Esophagus muscularis mucosa (tissue), 4 donors: Measurements from ENCODE around the gene TAS1R2. TPM values are rescaled to one million over a fixed set of nuclear protein-coding genes. Genes with fewer than 3 reads are reported as not detected.
A peak's percentile ranks its signal among the peaks of the same experiment; 100 is the strongest.

ENCODE experiments used
- DNase-seq: peaks from one replicate; pipeline ENCODE4 v3.0.0-alpha.2; 2017; ENCODE audit errors: extremely low spot score
- H3K27ac ChIP-seq, 4 donors: fragments of 200-600 bp; sonication (generic); replicated peaks in 1 of 4; 1 replicate in 3 of 4; 2 replicates in 1 of 4; pipeline ENCODE4 v1.5.1; 2016 to 2019; ENCODE audit warnings: mild to moderate bottlenecking in 1 of 4
- H3K27me3 ChIP-seq, 4 donors: fragments of 200-600 bp; sonication (generic); one replicate each; pipeline versions ENCODE4 v1.5.1 to v1.6.0; 2016 to 2019
- H3K36me3 ChIP-seq, 4 donors: fragments of 200-600 bp; sonication (generic); one replicate each; pipeline ENCODE4 v1.5.1; 2016 to 2019
- H3K4me1 ChIP-seq, 4 donors: fragments of 200-600 bp; sonication (generic); one replicate each; pipeline ENCODE4 v1.5.1; 2016 to 2019
- H3K4me3 ChIP-seq, 4 donors: fragments of 200-600 bp; sonication (generic); 1 replicate in 2 of 4; 2 replicates in 2 of 4; pipeline ENCODE4 v1.5.1; 2016 to 2019; ENCODE audit warnings: mild to moderate bottlenecking in 4 of 4, moderate library complexity in 1 of 4
- H3K9me3 ChIP-seq, 4 donors: fragments of 200-600 bp; sonication (generic); 1 replicate in 3 of 4; 2 replicates in 1 of 4; pipeline ENCODE4 v1.5.1; 2016 to 2019
- CTCF ChIP-seq, 3 experiments: fragments of 200-600 bp in 2 of 3; fragments of 450-650 bp in 1 of 3; sonication (generic) in 2 of 3; IDR thresholded peaks; one replicate each; pipeline ENCODE4 v1.5.1; 2017 to 2019; ENCODE audit warnings: antibody characterized with exemption in 3 of 3, mild to moderate bottlenecking in 2 of 3, moderate library complexity in 1 of 3
- EP300 ChIP-seq: sonication (generic); formaldehyde crosslinking; IDR thresholded peaks from one replicate; pipeline ENCODE4 v1.6.1; 2017; ENCODE audit warnings: antibody characterized with exemption
- POLR2A ChIP-seq: fragments of 450-650 bp; IDR thresholded peaks from one replicate; pipeline ENCODE4 v1.6.1; 2017; ENCODE audit warnings: antibody characterized with exemption, moderate library complexity, mild to moderate bottlenecking, low read depth
- POLR2AphosphoS5 ChIP-seq, 2 donors: sonication (generic); formaldehyde crosslinking; IDR thresholded peaks; one replicate each; pipeline ENCODE4 v1.6.1; 2017; ENCODE audit warnings: antibody characterized with exemption in 2 of 2
- WGBS: methylation state at CpG from one replicate; pipeline ENCODE4 v1.1.5; 2018; 5-methylcytosine and 5-hydroxymethylcytosine counted together
- intact Hi-C: fragments of 100-400 bp; cut with DNase I; formaldehyde crosslinking; loops from one replicate; pipeline ENCODE4 v1.15.1; 2023
- total RNA-seq, 4 donors: library from RNA; depleted of rRNA; stranded (reverse); fragments of >200 nt; gene quantifications; one replicate each; pipeline versions ENCODE4 v1.1.0 to v1.2.1, GENCODE V29; 2016

The TAS1R2 gene
- total RNA-seq, 4 donors from 2014 or later: not detected

- no peak for DNase-seq
- WGBS: 90% methylated on average over 7 of the region's 7 CpGs
- no peaks in the 10 kb centered on the region for H3K27me3 ChIP-seq
- peaks cover 0 to 26% (median 15%) of the 10 kb centered on the region in 4 donors for H3K36me3 ChIP-seq
- H3K9me3 ChIP-seq: no peaks in the 10 kb centered on the region
- intact Hi-C loops: no loop called here
- peaks cover 10 to 30% (median 20%) of the 10 kb centered on the region in 4 donors for H3K4me1 ChIP-seq
- peak overlapping the region in 3 of 4 donors; percentile 43 to 64 (median 48) for H3K27ac ChIP-seq
- H3K4me3 ChIP-seq: no peak overlapping the region
- TF ChIP-seq POLR2AphosphoS5 (IDR thresholded peaks at IDR 0.05) (no peak), CTCF (IDR thresholded peaks at IDR 0.05) (no peak), POLR2A (no peak), EP300 (no peak)
Observed at GRCh38 chr1:18891426-18891780, 31.9 kb upstream of the TAS1R2 start.

- 74% methylated on average over 6 of the region's 6 CpGs for whole genome bisulfite sequencing
- H3K4me1 ChIP-seq: peaks cover 10 to 30% (median 20%) of the 10 kb centered on the region in 4 donors
- intact Hi-C loops: no loop called here
- no peak for DNase-seq
- peak overlapping the region in 3 of 4 donors; percentile 43 to 64 (median 48) for H3K27ac ChIP-seq
- no peaks in the 10 kb centered on the region for H3K9me3 ChIP-seq
- H3K27me3 ChIP-seq: no peaks in the 10 kb centered on the region
- H3K36me3 ChIP-seq: peaks cover 0 to 31% (median 15%) of the 10 kb centered on the region in 4 donors
- no peak for TF ChIP-seq POLR2AphosphoS5 (IDR thresholded peaks at IDR 0.05)
- TF ChIP-seq EP300: no peak
- TF ChIP-seq CTCF (IDR thresholded peaks at IDR 0.05): no peak
- no peak for TF ChIP-seq POLR2A
- no peak overlapping the region for H3K4me3 ChIP-seq
Observed at GRCh38 chr1:18890706-18891425, 31.4 kb upstream of the TAS1R2 start.

- Histone ChIP-seq H3K4me1 (peaks cover 6 to 12% (median 8%) of the 10 kb centered on the region in 4 donors), H3K36me3 (peaks cover 0 to 58% (median 39%) of the 10 kb centered on the region in 4 donors), H3K27ac (no peak overlapping the region), H3K9me3 (no peaks in the 10 kb centered on the region), H3K4me3 (no peak overlapping the region), H3K27me3 (no peaks in the 10 kb centered on the region)
- TF ChIP-seq POLR2AphosphoS5 (IDR thresholded peaks at IDR 0.05): no peak
- no peak for TF ChIP-seq CTCF (IDR thresholded peaks at IDR 0.05)
- TF ChIP-seq POLR2A: no peak
- no peak for TF ChIP-seq EP300
- 100% methylated on average over 1 of the region's 1 CpG for WGBS
- intact Hi-C loops: no loop called here
- DNase-seq: no peak
Observed at GRCh38 chr1:18886003-18886335, 26.5 kb upstream of the TAS1R2 start.

- Histone ChIP-seq H3K4me3 (no peak overlapping the region), H3K36me3 (peaks cover 0 to 58% (median 39%) of the 10 kb centered on the region in 4 donors), H3K9me3 (no peaks in the 10 kb centered on the region), H3K27ac (no peak overlapping the region), H3K27me3 (no peaks in the 10 kb centered on the region), H3K4me1 (peaks cover 1 to 7% (median 2%) of the 10 kb centered on the region in 4 donors)
- no peak for DNase-seq
- no peak for TF ChIP-seq POLR2A
- no peak for TF ChIP-seq CTCF (IDR thresholded peaks at IDR 0.05)
- no peak for TF ChIP-seq EP300
- no peak for TF ChIP-seq POLR2AphosphoS5 (IDR thresholded peaks at IDR 0.05)
- intact Hi-C loops: no loop called here
- 87% methylated on average over 6 of the region's 17 CpGs for WGBS
Observed at GRCh38 chr1:18885311-18886002, 26.0 kb upstream of the TAS1R2 start.
